ENCODE results near the gene BNIP5.

The BNIP5 gene

GRCh38 chr6:36336779-36337241, at the start of gene BNIP5:
TSS of gene BNIP5 (minus strand) at chr6:36336888. CDS start at chr6:36330690, 6,198 bp downstream.
- no peak for DNase-seq

GRCh38 chr6:36384095-36384494, 47.4 kb upstream of the BNIP5 start:
- DNase-seq, result no peak

- no peak for DNase-seq
Observed at GRCh38 chr6:36383606-36384005, 46.9 kb upstream of the BNIP5 start.

- DNase-seq, result no peak
Observed at GRCh38 chr6:36382976-36383375, 46.3 kb upstream of the BNIP5 start.

GRCh38 chr6:36381502-36382389, 45.1 kb upstream of the BNIP5 start:
- DNase-seq, result no peak

GRCh38 chr6:36380166-36380565, 43.5 kb upstream of the BNIP5 start:
- no peak for DNase-seq

GRCh38 chr6:36378936-36379335, 42.2 kb upstream of the BNIP5 start:
- no peak for DNase-seq

GRCh38 chr6:36378243-36378920, 41.7 kb upstream of the BNIP5 start:
- no peak for DNase-seq

- DNase-seq, result no peak
Observed at GRCh38 chr6:36377594-36377993, 40.9 kb upstream of the BNIP5 start.

- DNase-seq, result no peak
Observed at GRCh38 chr6:36376742-36377141, 40.1 kb upstream of the BNIP5 start.

- no peak for DNase-seq
Observed at GRCh38 chr6:36376183-36376582, 39.5 kb upstream of the BNIP5 start.

GRCh38 chr6:36375644-36376155, 39.0 kb upstream of the BNIP5 start:
- DNase-seq, result no peak

GRCh38 chr6:36374972-36375371, 38.3 kb upstream of the BNIP5 start:
- no peak for DNase-seq

GRCh38 chr6:36374194-36374593, 37.5 kb upstream of the BNIP5 start:
- no peak for DNase-seq

GRCh38 chr6:36373368-36374019, 36.8 kb upstream of the BNIP5 start:
- DNase-seq, result no peak

- no peak for DNase-seq
Observed at GRCh38 chr6:36372088-36372487, 35.4 kb upstream of the BNIP5 start.

GRCh38 chr6:36371211-36371610, 34.5 kb upstream of the BNIP5 start:
- DNase-seq, result no peak

- DNase-seq, result no peak
Observed at GRCh38 chr6:36370638-36371037, 34.0 kb upstream of the BNIP5 start.

- DNase-seq, result no peak
Observed at GRCh38 chr6:36368921-36369865, 32.5 kb upstream of the BNIP5 start.

- DNase-seq, result no peak
Observed at GRCh38 chr6:36368421-36368820, 31.7 kb upstream of the BNIP5 start.

- DNase-seq, result no peak
Observed at GRCh38 chr6:36367743-36368142, 31.1 kb upstream of the BNIP5 start.
